Large intestine (tissue), 3 donors: ENCODE measurements around the gene GMNN. TPM values are rescaled to one million over a fixed set of nuclear protein-coding genes. Genes with fewer than 3 reads are reported as not detected.

ENCODE experiments used
- DNase-seq, 2 donors: peaks; one replicate each; pipeline versions ENCODE4 v3.0.0 to v3.0.0-alpha.2; 2013
- H3K27ac ChIP-seq: one replicate; pipeline ENCODE4 v1.5.1; 2013; ENCODE audit warnings: low read length
- H3K27me3 ChIP-seq: 2 replicates; pipeline ENCODE4 v1.6.1; 2013; ENCODE audit warnings: low read length; ENCODE audit not compliant: control insufficient read depth, insufficient read depth
- H3K36me3 ChIP-seq: 2 replicates; pipeline ENCODE4 v1.6.1; 2013; ENCODE audit warnings: low read length; ENCODE audit not compliant: control insufficient read depth, insufficient read depth
- H3K4me1 ChIP-seq: one replicate; pipeline ENCODE4 v1.6.1; 2013; ENCODE audit warnings: low read length; ENCODE audit not compliant: control insufficient read depth, insufficient read depth
- H3K4me3 ChIP-seq: one replicate; pipeline ENCODE4 v1.5.1; 2013; ENCODE audit warnings: low read length
- H3K9me3 ChIP-seq: one replicate; pipeline ENCODE4 v1.6.1; 2013; ENCODE audit warnings: mild to moderate bottlenecking, low read depth, low read length, moderate library complexity; ENCODE audit not compliant: control insufficient read depth
- WGBS: methylation state at CpG from one replicate; pipeline ENCODE4 v1.1.5; 2013; ENCODE audit warnings: low lambda C conversion rate; ENCODE audit not compliant: insufficient coverage; 5-methylcytosine and 5-hydroxymethylcytosine counted together
- polyA plus RNA-seq: library from polyadenylated mRNA; unstranded; fragments of 120-200 nt; gene quantifications from one replicate; pipeline ENCODE4 v1.2.1, GENCODE V29; 2013

The GMNN gene
- polyA plus RNA-seq, 1 donor = 36.0 TPM

- no peaks in the 10 kb centered on the region for H3K36me3 ChIP-seq
These were observed 53.2 kb downstream of the GMNN start for GRCh38 chr6:24827970-24828369.

GRCh38 chr6:24829657-24830056 lies 54.9 kb downstream of the GMNN start:
- no peak for DNase-seq
- WGBS = no CpG with 5 or more reads among the region's 3 CpGs
- no peaks in the 10 kb centered on the region for H3K36me3 ChIP-seq

More at GRCh38 chr6:24827970-24828369, 53.2 kb downstream of the GMNN start:
- 100% methylated on average over 2 of the region's 8 CpGs for WGBS
- no peaks in the 10 kb centered on the region for H3K9me3 ChIP-seq
- DNase-seq = no peak
- no peaks in the 10 kb centered on the region for H3K27me3 ChIP-seq
- H3K27ac ChIP-seq = no peak overlapping the region
- H3K4me1 ChIP-seq = no peaks in the 10 kb centered on the region
- no peak overlapping the region for H3K4me3 ChIP-seq

GRCh38 chr6:24831771-24832716 lies 57.3 kb downstream of the GMNN start:
- no peaks in the 10 kb centered on the region for H3K9me3 ChIP-seq
- H3K4me1 ChIP-seq = no peaks in the 10 kb centered on the region
- H3K4me3 ChIP-seq = no peak overlapping the region
- no peak overlapping the region for H3K27ac ChIP-seq
- no peaks in the 10 kb centered on the region for H3K27me3 ChIP-seq
- H3K36me3 ChIP-seq = no peaks in the 10 kb centered on the region
- DNase-seq = no peak
- no CpG with 5 or more reads among the region's 10 CpGs for WGBS

More at GRCh38 chr6:24829657-24830056, 54.9 kb downstream of the GMNN start:
- H3K4me1 ChIP-seq = no peaks in the 10 kb centered on the region
- no peaks in the 10 kb centered on the region for H3K27me3 ChIP-seq
- no peak overlapping the region for H3K4me3 ChIP-seq
- no peaks in the 10 kb centered on the region for H3K9me3 ChIP-seq
- no peak overlapping the region for H3K27ac ChIP-seq

- no peak overlapping the region for H3K4me3 ChIP-seq
- H3K27ac ChIP-seq = no peak overlapping the region
- no peaks in the 10 kb centered on the region for H3K27me3 ChIP-seq
- H3K36me3 ChIP-seq = no peaks in the 10 kb centered on the region
- no CpG with 5 or more reads among the region's 1 CpG for WGBS
- H3K9me3 ChIP-seq = no peaks in the 10 kb centered on the region
- no peaks in the 10 kb centered on the region for H3K4me1 ChIP-seq
- no peak for DNase-seq
These were observed 58.1 kb downstream of the GMNN start for GRCh38 chr6:24832794-24833193.

- Histone ChIP-seq H3K4me1 (no peaks in the 10 kb centered on the region), H3K9me3 (no peaks in the 10 kb centered on the region), H3K27me3 (no peaks in the 10 kb centered on the region), H3K4me3 (no peak overlapping the region), H3K36me3 (no peaks in the 10 kb centered on the region), H3K27ac (no peak overlapping the region)
- no peak for DNase-seq
- 87% methylated on average over 3 of the region's 4 CpGs for WGBS
These were observed 59.1 kb downstream of the GMNN start for GRCh38 chr6:24833711-24834386.

Other genes starting within 250 kb of the GMNN start
- gene KIAA0319, start 128.7 kb upstream of the GMNN start, polyA plus RNA-seq = 0.96 TPM
- gene TDP2, start 108.0 kb upstream of the GMNN start, polyA plus RNA-seq = 292 TPM
- 17.6 TPM for gene ACOT13, start 107.9 kb upstream of the GMNN start, polyA plus RNA-seq
- 84.4 TPM for gene C6orf62, start 55.8 kb upstream of the GMNN start, polyA plus RNA-seq
- not detected for gene ARMH2, start 24.0 kb downstream of the GMNN start, polyA plus RNA-seq
- gene RIPOR2, start 161.0 kb downstream of the GMNN start, polyA plus RNA-seq = 2.1 TPM